SK-N-SH (cell line): ENCODE measurements around the gene OR51V1. TPM values are rescaled to one million over a fixed set of nuclear protein-coding genes. Genes with fewer than 3 reads are reported as not detected.

Experiments used
- CTCF ChIA-PET: fragments of 300-600, 350-600 bp; formaldehyde crosslinking; extraction: SDS; loops from one replicate; lab custom pipeline; 2021; lab: Yijun Ruan, JAX
- POLR2A ChIA-PET: fragments of 350-600 bp; sonication (Branson Sonifier 250); formaldehyde crosslinking; extraction: SDS; loops from one replicate; lab custom pipeline; 2020; ENCODE audit warnings: antibody characterized with exemption, inconsistent platforms; lab: Yijun Ruan, JAX
- DNase-seq: peaks from one replicate; pipeline ENCODE4 v3.0.0; 2012
- H2AFZ ChIP-seq: fragments of 200-600 bp; sonication (generic); 2 replicates; pipeline ENCODE4 v1.8.1; 2016; ENCODE audit warnings: antibody characterized with exemption, mild to moderate bottlenecking, low read depth
- H3F3A ChIP-seq: fragments of 200-600 bp; sonication (generic); replicated peaks from 2 replicates; pipeline ENCODE3; 2016; ENCODE audit warnings: antibody characterized with exemption, mild to moderate bottlenecking; ENCODE audit not compliant: insufficient read depth
- H3K27ac ChIP-seq, 2 experiments: fragments of 200-500 bp in 1 of 2; fragments of 200-600 bp in 1 of 2; sonication (Bioruptor generic) in 1 of 2; sonication (generic), shearing (Covaris generic) in 1 of 2; 2 replicates each; pipeline versions ENCODE4 v1.5.1 to v1.6.1; 2014 to 2016; ENCODE audit warnings: low read depth in 2 of 2, inconsistent platforms in 1 of 2, low read length in 1 of 2, mild to moderate bottlenecking in 1 of 2, mixed read lengths in 1 of 2
- H3K27me3 ChIP-seq: fragments of 200-600 bp; sonication (generic), shearing (Covaris generic); 2 replicates; pipeline ENCODE4 v1.6.1; 2016; ENCODE audit warnings: mixed run types; ENCODE audit not compliant: insufficient read depth
- H3K36me3 ChIP-seq, 2 experiments: fragments of 200-500 bp in 1 of 2; fragments of 200-600 bp in 1 of 2; sonication (Bioruptor generic) in 1 of 2; sonication (generic) in 1 of 2; replicated peaks in 1 of 2; 2 replicates each; pipeline versions ENCODE3 to v1.5.1; 2014 to 2016; ENCODE audit warnings: low read length in 1 of 2, mild to moderate bottlenecking in 1 of 2; ENCODE audit not compliant: insufficient read depth in 2 of 2, control insufficient read depth in 1 of 2
- H3K4me1 ChIP-seq, 2 experiments: fragments of 200-500 bp in 1 of 2; fragments of 200-600 bp in 1 of 2; sonication (Bioruptor generic) in 1 of 2; sonication (generic), shearing (Covaris generic) in 1 of 2; 2 replicates each; pipeline versions ENCODE4 v1.5.1 to v1.6.1; 2014 to 2016; ENCODE audit warnings: low read depth in 1 of 2, low read length in 1 of 2, mixed run types in 1 of 2; ENCODE audit not compliant: insufficient read depth in 2 of 2, control insufficient read depth in 1 of 2
- H3K4me2 ChIP-seq: fragments of 200-600 bp; sonication (generic), shearing (Covaris generic); 2 replicates; pipeline ENCODE4 v1.6.1; 2017; ENCODE audit warnings: mixed run types
- H3K4me3 ChIP-seq, 2 experiments: fragments of 200-500 bp in 1 of 2; fragments of 200-600 bp in 1 of 2; sonication (Bioruptor generic) in 1 of 2; sonication (generic), shearing (Covaris generic) in 1 of 2; 2 replicates each; pipeline versions ENCODE4 v1.5.1 to v1.8.1; 2014 to 2016; ENCODE audit warnings: low read depth in 2 of 2, inconsistent platforms in 1 of 2, low read length in 1 of 2, mild to moderate bottlenecking in 1 of 2, mixed read lengths in 1 of 2, moderate library complexity in 1 of 2
- H3K79me2 ChIP-seq: fragments of 200-600 bp; sonication (generic); 2 replicates; pipeline ENCODE4 v1.8.1; 2017; ENCODE audit warnings: mild to moderate bottlenecking; ENCODE audit not compliant: insufficient read depth
- H3K9ac ChIP-seq: fragments of 200-600 bp; sonication (generic); 2 replicates; pipeline ENCODE4 v1.6.1; 2017; ENCODE audit warnings: mixed run types
- H3K9me2 ChIP-seq: fragments of 200-600 bp; sonication (generic); 2 replicates; pipeline ENCODE4 v1.6.1; 2017; ENCODE audit warnings: mixed run types
- H3K9me3 ChIP-seq: fragments of 200-600 bp; sonication (generic); 2 replicates; pipeline ENCODE4 v1.6.1; 2017; ENCODE audit warnings: mixed run types, mild to moderate bottlenecking, moderate library complexity
- H4K20me1 ChIP-seq: fragments of 200-600 bp; sonication (generic); 2 replicates; pipeline ENCODE4 v1.6.1; 2017; ENCODE audit warnings: mild to moderate bottlenecking, mixed run types; ENCODE audit not compliant: insufficient read depth
- CHD2 ChIP-seq: fragments of 150-350 bp; IDR thresholded peaks from 2 replicates; pipeline ENCODE4 v1.6.1; 2018; ENCODE audit warnings: low read length; ENCODE audit not compliant: partially characterized antibody
- ELF1 ChIP-seq: IDR thresholded peaks from 2 replicates; pipeline ENCODE4 v1.4.0; 2012
- EP300 ChIP-seq, 2 experiments: IDR thresholded peaks; 2 replicates each; pipeline versions ENCODE4 v1.4.0 to v1.6.1; 2012; ENCODE audit warnings: borderline replicate concordance in 1 of 2, low read depth in 1 of 2, low read length in 1 of 2
- EZH2phosphoT487 ChIP-seq: fragments of 200-600 bp; sonication (generic); IDR thresholded peaks from 2 replicates; pipeline ENCODE4 v1.6.1; 2017; ENCODE audit warnings: low read depth, mixed run types, mild to moderate bottlenecking, antibody characterized with exemption, moderate library complexity, borderline replicate concordance
- FOSL2 ChIP-seq: IDR thresholded peaks from 2 replicates; pipeline ENCODE4 v1.4.0; 2012; ENCODE audit warnings: low read depth, mild to moderate bottlenecking, moderate library complexity, borderline replicate concordance
- GABPA ChIP-seq: IDR thresholded peaks from 2 replicates; pipeline ENCODE4 v1.4.0; 2012; ENCODE audit warnings: low read depth, mild to moderate bottlenecking
- GATA2 ChIP-seq: sonication (generic); formaldehyde crosslinking; IDR thresholded peaks from 2 replicates; pipeline ENCODE4 v1.5.0; 2020; ENCODE audit warnings: mild to moderate bottlenecking, missing genetic modification reagents
- MEF2A ChIP-seq: IDR thresholded peaks from 2 replicates; pipeline ENCODE4 v1.4.0; 2012; ENCODE audit warnings: low read depth, borderline replicate concordance
- NFIC ChIP-seq: IDR thresholded peaks from 2 replicates; pipeline ENCODE4 v1.4.0; 2012; ENCODE audit warnings: borderline replicate concordance
- RAD21 ChIP-seq: IDR thresholded peaks from 2 replicates; pipeline ENCODE4 v1.6.1; 2012; ENCODE audit warnings: mild to moderate bottlenecking, low read length
- RCOR1 ChIP-seq: fragments of 150-350 bp; IDR thresholded peaks from 2 replicates; pipeline ENCODE4 v1.6.1; 2017; ENCODE audit warnings: antibody characterized with exemption, low read length
- SIN3A ChIP-seq: IDR thresholded peaks from 2 replicates; pipeline ENCODE4 v1.6.1; 2012; ENCODE audit warnings: low read depth, mild to moderate bottlenecking, low read length, moderate library complexity, borderline replicate concordance
- SMC3 ChIP-seq: IDR thresholded peaks from 2 replicates; pipeline ENCODE4 v1.6.1; 2012; ENCODE audit warnings: low read depth, low read length, improper control_type of control experiment
- TAF1 ChIP-seq: IDR thresholded peaks from 2 replicates; pipeline ENCODE4 v1.6.1; 2012; ENCODE audit warnings: low read depth, mild to moderate bottlenecking, low read length, moderate library complexity, borderline replicate concordance
- YY1 ChIP-seq: IDR thresholded peaks from 2 replicates; pipeline ENCODE4 v1.4.0; 2012; ENCODE audit warnings: low read depth, mild to moderate bottlenecking
- WGBS: methylation state at CpG from one replicate; pipeline ENCODE4 v1.1.6; 2017; ENCODE audit warnings: low lambda C conversion rate; 5-methylcytosine and 5-hydroxymethylcytosine counted together
- polyA plus RNA-seq, 3 experiments: library from polyadenylated mRNA; depleted of rRNA; stranded (reverse); fragments of >200 nt; gene quantifications; 2 replicates each; pipeline ENCODE4 v1.2.3, GENCODE V29; 2012
- TF ChIP-seq, protein P1 (sequence below): IDR thresholded peaks from 2 replicates; pipeline ENCODE4 v1.4.0; 2012; ENCODE audit warnings: low read depth, borderline replicate concordance
- TF ChIP-seq, protein P2 (sequence below): fragments of 150-350 bp; IDR thresholded peaks from 2 replicates; pipeline ENCODE4 v1.6.1; 2016; ENCODE audit warnings: mild to moderate bottlenecking, low read depth, low read length
- TF ChIP-seq, protein P3 (sequence below): fragments of 150-350 bp; IDR thresholded peaks from 2 replicates; pipeline ENCODE4 v1.6.1; 2017; ENCODE audit warnings: antibody characterized with exemption, low read length, low read depth, borderline replicate concordance
- TF ChIP-seq, protein P4 (sequence below): IDR thresholded peaks from 2 replicates; pipeline ENCODE4 v1.4.0; 2012; ENCODE audit warnings: low read depth

The OR51V1 gene
- polyA plus RNA-seq, 1 of the 3 experiments (the other 2 are of a cell fraction): not detected

DNA sequence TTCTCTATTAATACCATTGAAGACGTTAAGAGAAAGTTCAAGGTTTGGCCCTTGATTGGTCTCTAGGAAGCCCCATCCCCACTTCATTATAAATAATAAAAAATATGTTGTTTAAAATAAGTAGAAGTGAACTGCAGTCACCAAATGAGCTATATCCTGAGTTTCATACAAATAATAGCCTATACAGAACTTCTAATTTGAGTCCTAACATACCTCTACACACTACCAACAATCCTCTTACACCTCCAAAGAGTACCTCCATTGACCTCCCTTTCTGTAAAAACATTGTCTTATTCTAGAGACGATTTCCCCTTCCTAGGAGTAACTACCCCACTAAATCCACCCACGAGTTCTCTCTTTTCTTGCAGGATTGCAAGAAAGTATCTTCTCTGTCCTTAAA lies 41.0 kb upstream of the OR51V1 start:
- POLR2A ChIA-PET: no interaction called here
- Histone ChIP-seq H3K9me2 (no peaks in the 10 kb centered on the region), H4K20me1 (no peaks in the 10 kb centered on the region), H3K79me2 (no peaks in the 10 kb centered on the region), H3K36me3 (no peaks in the 10 kb centered on the region), H3K4me1 (no peaks in the 10 kb centered on the region), H3K4me3 (no peak overlapping the region), H3K4me2 (no peak overlapping the region), H3F3A (no peaks in the 10 kb centered on the region), H2AFZ (no peak overlapping the region), H3K9me3 (no peaks in the 10 kb centered on the region), H3K27ac (no peak overlapping the region), H3K9ac (no peak overlapping the region), H3K27me3 (no peaks in the 10 kb centered on the region; the same call in 1 of the 2 replicates)
- CTCF ChIA-PET: interaction anchor here (0.9 kb wide), 1 partner anchor 43 kb away, joined by 4 read pairs; no protein-coding TSS in a partner anchor
- no peak for TF ChIP-seq FOSL2
- no peak for TF ChIP-seq EP300 (IDR thresholded peaks at IDR 0.05; ENCODE audit: borderline replicate concordance in 1 of 2, low read depth in 1 of 2, low read length in 1 of 2)
- no peak for TF ChIP-seq MEF2A
- TF ChIP-seq, protein P1, sequence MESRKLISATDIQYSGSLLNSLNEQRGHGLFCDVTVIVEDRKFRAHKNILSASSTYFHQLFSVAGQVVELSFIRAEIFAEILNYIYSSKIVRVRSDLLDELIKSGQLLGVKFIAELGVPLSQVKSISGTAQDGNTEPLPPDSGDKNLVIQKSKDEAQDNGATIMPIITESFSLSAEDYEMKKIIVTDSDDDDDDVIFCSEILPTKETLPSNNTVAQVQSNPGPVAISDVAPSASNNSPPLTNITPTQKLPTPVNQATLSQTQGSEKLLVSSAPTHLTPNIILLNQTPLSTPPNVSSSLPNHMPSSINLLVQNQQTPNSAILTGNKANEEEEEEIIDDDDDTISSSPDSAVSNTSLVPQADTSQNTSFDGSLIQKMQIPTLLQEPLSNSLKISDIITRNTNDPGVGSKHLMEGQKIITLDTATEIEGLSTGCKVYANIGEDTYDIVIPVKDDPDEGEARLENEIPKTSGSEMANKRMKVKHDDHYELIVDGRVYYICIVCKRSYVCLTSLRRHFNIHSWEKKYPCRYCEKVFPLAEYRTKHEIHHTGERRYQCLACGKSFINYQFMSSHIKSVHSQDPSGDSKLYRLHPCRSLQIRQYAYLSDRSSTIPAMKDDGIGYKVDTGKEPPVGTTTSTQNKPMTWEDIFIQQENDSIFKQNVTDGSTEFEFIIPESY: no peak
- TF ChIP-seq, protein P2, sequence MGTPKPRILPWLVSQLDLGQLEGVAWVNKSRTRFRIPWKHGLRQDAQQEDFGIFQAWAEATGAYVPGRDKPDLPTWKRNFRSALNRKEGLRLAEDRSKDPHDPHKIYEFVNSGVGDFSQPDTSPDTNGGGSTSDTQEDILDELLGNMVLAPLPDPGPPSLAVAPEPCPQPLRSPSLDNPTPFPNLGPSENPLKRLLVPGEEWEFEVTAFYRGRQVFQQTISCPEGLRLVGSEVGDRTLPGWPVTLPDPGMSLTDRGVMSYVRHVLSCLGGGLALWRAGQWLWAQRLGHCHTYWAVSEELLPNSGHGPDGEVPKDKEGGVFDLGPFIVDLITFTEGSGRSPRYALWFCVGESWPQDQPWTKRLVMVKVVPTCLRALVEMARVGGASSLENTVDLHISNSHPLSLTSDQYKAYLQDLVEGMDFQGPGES: no peak
- TF ChIP-seq NFIC: no peak
- TF ChIP-seq SIN3A: no peak
- TF ChIP-seq, protein P3, sequence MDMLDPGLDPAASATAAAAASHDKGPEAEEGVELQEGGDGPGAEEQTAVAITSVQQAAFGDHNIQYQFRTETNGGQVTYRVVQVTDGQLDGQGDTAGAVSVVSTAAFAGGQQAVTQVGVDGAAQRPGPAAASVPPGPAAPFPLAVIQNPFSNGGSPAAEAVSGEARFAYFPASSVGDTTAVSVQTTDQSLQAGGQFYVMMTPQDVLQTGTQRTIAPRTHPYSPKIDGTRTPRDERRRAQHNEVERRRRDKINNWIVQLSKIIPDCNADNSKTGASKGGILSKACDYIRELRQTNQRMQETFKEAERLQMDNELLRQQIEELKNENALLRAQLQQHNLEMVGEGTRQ: no peak
- no peak for TF ChIP-seq YY1
- TF ChIP-seq RCOR1: no peak
- TF ChIP-seq EZH2phosphoT487: no peak
- TF ChIP-seq SMC3: no peak
- no peak for TF ChIP-seq ELF1
- no peak for TF ChIP-seq GATA2 (CRISPR knock-in tag)
- TF ChIP-seq RAD21: no peak
- TF ChIP-seq, protein P4, sequence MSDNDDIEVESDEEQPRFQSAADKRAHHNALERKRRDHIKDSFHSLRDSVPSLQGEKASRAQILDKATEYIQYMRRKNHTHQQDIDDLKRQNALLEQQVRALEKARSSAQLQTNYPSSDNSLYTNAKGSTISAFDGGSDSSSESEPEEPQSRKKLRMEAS: no peak
- TF ChIP-seq GABPA: no peak
- no peak for TF ChIP-seq TAF1
- TF ChIP-seq CHD2: no peak
- WGBS: 3% methylated on average over 3 of the region's 3 CpGs
- DNase-seq: no peak
